ENCODE measurements around the gene XCL2. TPM values are rescaled to one million over a fixed set of nuclear protein-coding genes. Genes with fewer than 3 reads are reported as not detected.

Gene XCL2
- total RNA-seq, 1 experiment from 2014 or later: not detected

DNA sequence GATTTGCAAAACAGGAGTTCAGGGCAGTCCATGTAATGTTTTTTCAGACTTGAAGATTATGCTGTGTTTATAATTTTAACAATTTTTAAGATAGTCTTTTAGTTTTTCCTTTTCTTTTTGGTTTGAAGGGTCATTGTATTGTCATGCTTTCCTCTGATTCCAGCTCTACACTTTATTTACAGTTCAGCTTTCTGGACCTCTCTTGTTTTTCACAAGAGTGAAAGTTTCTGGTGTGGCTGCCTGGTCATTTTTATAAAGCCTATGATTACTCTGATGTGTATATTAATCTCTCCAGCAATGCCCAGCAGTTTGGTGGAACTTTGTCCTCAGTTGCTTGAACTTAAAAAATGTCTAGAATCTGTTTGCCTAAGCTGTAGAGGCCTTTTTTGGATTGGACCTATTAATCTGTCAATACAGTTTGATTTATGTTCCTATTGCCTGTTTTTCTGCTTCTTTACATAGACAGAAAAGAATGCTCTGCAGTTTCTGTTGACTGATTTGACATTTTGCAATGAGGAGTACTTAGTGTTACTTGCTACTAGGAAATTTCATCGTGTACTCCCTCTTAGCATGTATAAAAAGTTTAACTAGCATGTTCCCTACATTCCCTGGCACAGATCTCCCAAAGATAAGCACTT, 52.2 kb downstream of the XCL2 start:
- Mint-ChIP-seq H3K9me3 (ENCODE audit: unreplicated experiment) (peaks cover 22% of the 10 kb centered on the region), H3K4me1 (ENCODE audit: low read depth, unreplicated experiment) (peaks cover 16% of the 10 kb centered on the region), H3K4me3 (ENCODE audit: unreplicated experiment) (no peak overlapping the region), H3K36me3 (ENCODE audit: insufficient read depth, unreplicated experiment) (peaks cover 29% of the 10 kb centered on the region), H3K27me3 (ENCODE audit: insufficient read depth, unreplicated experiment) (no peaks in the 10 kb centered on the region), H3K27ac (ENCODE audit: unreplicated experiment) (peak overlapping the region; percentile 58)
- peak in 1 of 2 experiments; percentile 22 for DNase-seq
- no peak overlapping the region for H3K4me3 ChIP-seq (ENCODE audit: low read depth, low read length)
- H3K36me3 ChIP-seq (ENCODE audit: control insufficient read depth, insufficient read depth, low read length): no peaks in the 10 kb centered on the region
- intact Hi-C loops (cut with micrococcal nuclease; ENCODE audit: unreplicated experiment): no loop called here
- TF ChIP-seq CTCF (IDR thresholded peaks at IDR 0.05; ENCODE audit: insufficient read depth in 1 of 2, low read depth in 1 of 2, low read length in 1 of 2, severe bottlenecking in 1 of 2, unreplicated experiment in 1 of 2): no peak
- CTCF ChIA-PET: no interaction called here
- no peaks in the 10 kb centered on the region for H3K27me3 ChIP-seq (replicated peaks; ENCODE audit: control insufficient read depth, insufficient read depth, low read length)
- POLR2A ChIA-PET: no interaction called here
- peaks cover 23% of the 10 kb centered on the region for H3K4me1 ChIP-seq
- no TSS peak for BruUV-seq (replicated peaks)
- H3K9me3 ChIP-seq: no peaks in the 10 kb centered on the region; the same call in 1 of the 2 replicates

Other genes with a start within 250 kb of the XCL2 start
- gene XCL1, start 32.6 kb upstream of the XCL2 start, total RNA-seq (2022): 3.4 and 3.9 TPM in 2 replicates
- not detected in 2 replicates for gene DPT, start 185.2 kb upstream of the XCL2 start, total RNA-seq (2022)